GM18517 (cell line): ENCODE data around the gene CNTNAP2.

Experiments used
- ATAC-seq: cut with Tn5 transposase; IDR thresholded peaks from one replicate; pipeline ENCODE4 v1.9.1; 2021; ENCODE audit warnings: mild to moderate bottlenecking, moderate library complexity; ENCODE audit not compliant: unreplicated experiment

The CNTNAP2 gene

GRCh38 chr7:148210804-148211325, 2094.3 kb downstream of the CNTNAP2 start:
- ATAC-seq = no peak

GRCh38 chr7:148211740-148212151, 2095.1 kb downstream of the CNTNAP2 start:
- no peak for ATAC-seq

GRCh38 chr7:148212731-148213130, 2096.1 kb downstream of the CNTNAP2 start:
- no peak for ATAC-seq

GRCh38 chr7:148214101-148214500, 2097.5 kb downstream of the CNTNAP2 start:
- no peak for ATAC-seq

GRCh38 chr7:148218603-148219002, 2102.0 kb downstream of the CNTNAP2 start:
- peak; percentile 61 for ATAC-seq

- ATAC-seq = no peak
Observed at GRCh38 chr7:148222721-148223120, 2106.1 kb downstream of the CNTNAP2 start.

- no peak for ATAC-seq
Observed at GRCh38 chr7:148223160-148223559, 2106.6 kb downstream of the CNTNAP2 start.

GRCh38 chr7:148223738-148224137, 2107.1 kb downstream of the CNTNAP2 start:
- no peak for ATAC-seq

- no peak for ATAC-seq
Observed at GRCh38 chr7:148230296-148230695, 2113.7 kb downstream of the CNTNAP2 start.

GRCh38 chr7:148230883-148231282, 2114.3 kb downstream of the CNTNAP2 start:
- ATAC-seq = no peak

- no peak for ATAC-seq
Observed at GRCh38 chr7:148232784-148233183, 2116.2 kb downstream of the CNTNAP2 start.

- ATAC-seq = no peak
Observed at GRCh38 chr7:148234715-148235114, 2118.1 kb downstream of the CNTNAP2 start.

- no peak for ATAC-seq
Observed at GRCh38 chr7:148238761-148239325, 2122.2 kb downstream of the CNTNAP2 start.

- no peak for ATAC-seq
Observed at GRCh38 chr7:148241700-148242293, 2125.2 kb downstream of the CNTNAP2 start.

- no peak for ATAC-seq
Observed at GRCh38 chr7:148242294-148242821, 2125.8 kb downstream of the CNTNAP2 start.

- no peak for ATAC-seq
Observed at GRCh38 chr7:148245381-148245780, 2128.8 kb downstream of the CNTNAP2 start.

- ATAC-seq = peak; percentile 87
Observed at GRCh38 chr7:148253629-148254028, 2137.0 kb downstream of the CNTNAP2 start.

GRCh38 chr7:148255333-148255732, 2138.7 kb downstream of the CNTNAP2 start:
- no peak for ATAC-seq

- no peak for ATAC-seq
Observed at GRCh38 chr7:148256433-148256832, 2139.8 kb downstream of the CNTNAP2 start.

- no peak for ATAC-seq
Observed at GRCh38 chr7:148260599-148260998, 2144.0 kb downstream of the CNTNAP2 start.

- ATAC-seq = no peak
Observed at GRCh38 chr7:148261523-148261922, 2144.9 kb downstream of the CNTNAP2 start.

GRCh38 chr7:148261996-148262688, 2145.5 kb downstream of the CNTNAP2 start:
- ATAC-seq = no peak
